ENCODE data around the gene NPPB. TPM values are rescaled to one million over a fixed set of nuclear protein-coding genes. Genes with fewer than 3 reads are reported as not detected.

The NPPB gene
- total RNA-seq, 1 experiment from 2014 or later, result not detected

DNA sequence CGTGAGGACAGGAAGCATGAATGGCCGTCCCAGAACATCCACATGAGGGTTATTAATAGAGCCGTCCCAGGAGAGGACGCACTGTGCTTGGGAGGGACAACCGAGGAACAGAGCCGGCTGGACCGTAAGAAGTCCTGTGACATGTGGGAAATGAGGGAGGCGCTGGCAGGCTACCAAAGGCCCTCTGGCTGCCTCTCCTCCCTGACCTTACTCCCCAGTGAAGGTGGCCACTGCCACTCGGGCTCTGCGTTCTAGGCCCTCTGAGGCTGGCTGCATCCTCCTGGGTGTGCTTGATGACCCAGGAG lies 15.5 kb upstream of the NPPB start:
- CTCF ChIA-PET, result interaction anchor here (0.9 to 2.0 kb wide), 3 partner anchors 11 to 49 kb away, joined by 3 to 6 read pairs (median 4); no protein-coding TSS in a partner anchor

GRCh38 chr1:11873395-11874257 lies 14.9 kb upstream of the NPPB start:
- POLR2A ChIA-PET, result interaction anchor here (0.6 to 1.4 kb wide), 2 partner anchors 17 to 35 kb away, joined by 4 to 10 read pairs; no protein-coding TSS in a partner anchor
- DNase-seq (ENCODE audit: low spot score) (no peak), ATAC-seq (no peak; the same call in 1 of the 2 replicates)
- Mint-ChIP-seq H3K27ac (no peak overlapping the region), H3K4me3 (no peak overlapping the region), H3K36me3 (no peaks in the 10 kb centered on the region), H3K9me3 (no peaks in the 10 kb centered on the region), H3K27me3 (ENCODE audit: low read depth) (no peaks in the 10 kb centered on the region), H3K4me1 (no peaks in the 10 kb centered on the region)
- no peak for TF ChIP-seq ATF6 (CRISPR knock-in tag; IDR thresholded peaks at IDR 0.05)
- no peak for TF ChIP-seq HMGXB4 (CRISPR knock-in tag; IDR thresholded peaks at IDR 0.05)
- no peak for TF ChIP-seq GABPB1 (CRISPR knock-in tag; IDR thresholded peaks at IDR 0.05)
- TF ChIP-seq ZBTB21 (CRISPR knock-in tag; IDR thresholded peaks at IDR 0.05; ENCODE audit: borderline replicate concordance), result no peak
- TF ChIP-seq OVOL2 (CRISPR knock-in tag; IDR thresholded peaks at IDR 0.05; ENCODE audit: borderline replicate concordance), result no peak
- CTCF ChIA-PET, result interaction anchor here (0.9 to 2.0 kb wide), 5 partner anchors 12 to 93 kb away, joined by 4 to 7 read pairs (median 5); no protein-coding TSS in a partner anchor

More for the DNA sequence above, 15.5 kb upstream of the NPPB start:
- Mint-ChIP-seq H3K27ac (0 out of 2 replicates have a peak overlapping the region, but pooled peaks have one; percentile 20), H3K4me1 (no peaks in the 10 kb centered on the region), H3K36me3 (no peaks in the 10 kb centered on the region), H3K4me3 (no peak overlapping the region), H3K9me3 (no peaks in the 10 kb centered on the region), H3K27me3 (ENCODE audit: low read depth) (no peaks in the 10 kb centered on the region)
- POLR2A ChIA-PET, result interaction anchor here (0.6 kb wide), 1 partner anchor 16 kb away, joined by 10 read pairs; no protein-coding TSS in a partner anchor
- ATAC-seq (no peak), DNase-seq (ENCODE audit: low spot score) (no peak)
- TF ChIP-seq NFE2L1 (CRISPR knock-in tag; IDR thresholded peaks at IDR 0.05), result no peak
- no peak for TF ChIP-seq GTF2I (CRISPR knock-in tag; conservative IDR thresholded peaks at IDR 0.05)
- no peak for TF ChIP-seq USF1 (CRISPR knock-in tag; IDR thresholded peaks at IDR 0.05)

DNA sequence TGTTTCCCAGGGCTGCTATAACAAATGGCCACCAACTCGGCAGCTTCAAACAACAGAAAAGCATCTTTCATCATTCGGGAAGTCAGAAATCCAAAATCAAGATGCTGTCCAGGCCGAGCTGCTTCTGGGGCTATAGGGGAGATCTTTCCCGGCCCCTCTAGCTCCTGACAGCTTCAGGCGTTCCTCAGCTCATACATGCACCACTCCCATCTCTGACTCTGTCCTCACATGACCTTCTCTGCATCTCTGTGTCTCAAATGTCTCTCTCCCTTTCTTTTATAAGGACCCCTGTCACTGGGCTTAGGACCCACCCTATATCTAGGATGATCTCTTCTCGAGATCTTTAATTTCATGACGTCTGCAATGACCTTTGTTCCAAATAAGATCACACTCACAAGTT lies 13.8 kb upstream of the NPPB start:
- Mint-ChIP-seq H3K4me3 (no peak overlapping the region), H3K27me3 (ENCODE audit: low read depth) (no peaks in the 10 kb centered on the region), H3K36me3 (no peaks in the 10 kb centered on the region), H3K9me3 (no peaks in the 10 kb centered on the region), H3K4me1 (no peaks in the 10 kb centered on the region), H3K27ac (no peak overlapping the region)
- no peak for DNase-seq (ENCODE audit: low spot score)
- ChIA-PET CTCF (interaction anchor here (1.0 to 2.0 kb wide), 3 partner anchors 15 to 34 kb away, joined by 4 to 7 read pairs (median 6); no protein-coding TSS in a partner anchor), POLR2A (interaction anchor here (1.4 kb wide), 1 partner anchor 36 kb away, joined by 4 read pairs; no protein-coding TSS in a partner anchor)
- no peak for ATAC-seq
- TF ChIP-seq OVOL2 (CRISPR knock-in tag; IDR thresholded peaks at IDR 0.05; ENCODE audit: borderline replicate concordance) (no peak), ZNF219 (CRISPR knock-in tag; IDR thresholded peaks at IDR 0.05; ENCODE audit: borderline replicate concordance) (no peak), E2F5 (CRISPR knock-in tag; IDR thresholded peaks at IDR 0.05) (no peak), ZNF416 (CRISPR knock-in tag; IDR thresholded peaks at IDR 0.05) (no peak), E2F4 (CRISPR knock-in tag; IDR thresholded peaks at IDR 0.05; ENCODE audit: borderline replicate concordance, low read depth) (no peak), AFF4 (CRISPR knock-in tag; IDR thresholded peaks at IDR 0.05; ENCODE audit: borderline replicate concordance) (no peak), NFE2L1 (CRISPR knock-in tag; IDR thresholded peaks at IDR 0.05) (no peak)
- TF ChIP-seq, protein P1, sequence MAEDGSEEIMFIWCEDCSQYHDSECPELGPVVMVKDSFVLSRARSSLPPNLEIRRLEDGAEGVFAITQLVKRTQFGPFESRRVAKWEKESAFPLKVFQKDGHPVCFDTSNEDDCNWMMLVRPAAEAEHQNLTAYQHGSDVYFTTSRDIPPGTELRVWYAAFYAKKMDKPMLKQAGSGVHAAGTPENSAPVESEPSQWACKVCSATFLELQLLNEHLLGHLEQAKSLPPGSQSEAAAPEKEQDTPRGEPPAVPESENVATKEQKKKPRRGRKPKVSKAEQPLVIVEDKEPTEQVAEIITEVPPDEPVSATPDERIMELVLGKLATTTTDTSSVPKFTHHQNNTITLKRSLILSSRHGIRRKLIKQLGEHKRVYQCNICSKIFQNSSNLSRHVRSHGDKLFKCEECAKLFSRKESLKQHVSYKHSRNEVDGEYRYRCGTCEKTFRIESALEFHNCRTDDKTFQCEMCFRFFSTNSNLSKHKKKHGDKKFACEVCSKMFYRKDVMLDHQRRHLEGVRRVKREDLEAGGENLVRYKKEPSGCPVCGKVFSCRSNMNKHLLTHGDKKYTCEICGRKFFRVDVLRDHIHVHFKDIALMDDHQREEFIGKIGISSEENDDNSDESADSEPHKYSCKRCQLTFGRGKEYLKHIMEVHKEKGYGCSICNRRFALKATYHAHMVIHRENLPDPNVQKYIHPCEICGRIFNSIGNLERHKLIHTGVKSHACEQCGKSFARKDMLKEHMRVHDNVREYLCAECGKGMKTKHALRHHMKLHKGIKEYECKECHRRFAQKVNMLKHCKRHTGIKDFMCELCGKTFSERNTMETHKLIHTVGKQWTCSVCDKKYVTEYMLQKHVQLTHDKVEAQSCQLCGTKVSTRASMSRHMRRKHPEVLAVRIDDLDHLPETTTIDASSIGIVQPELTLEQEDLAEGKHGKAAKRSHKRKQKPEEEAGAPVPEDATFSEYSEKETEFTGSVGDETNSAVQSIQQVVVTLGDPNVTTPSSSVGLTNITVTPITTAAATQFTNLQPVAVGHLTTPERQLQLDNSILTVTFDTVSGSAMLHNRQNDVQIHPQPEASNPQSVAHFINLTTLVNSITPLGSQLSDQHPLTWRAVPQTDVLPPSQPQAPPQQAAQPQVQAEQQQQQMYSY (CRISPR knock-in tag; IDR thresholded peaks at IDR 0.05), result no peak

Data from WTC11 (cell line).